Aorta (tissue), 5 donors: ENCODE measurements around the gene PDIA5. TPM values are rescaled to one million over a fixed set of nuclear protein-coding genes. Genes with fewer than 3 reads are reported as not detected.

ENCODE experiments used
- ATAC-seq: fragments of 200-7000 bp; cut with Tn5 transposase; one replicate; pipeline ENCODE4 v1.9.1; 2022; ENCODE audit warnings: moderate library complexity; ENCODE audit not compliant: low FRiP score
- DNase-seq, 2 donors: peaks; one replicate each; pipeline ENCODE4 v3.0.0-alpha.2; 2020
- H3K27ac ChIP-seq, 2 donors: one replicate each; pipeline ENCODE4 v1.5.1; 2013; ENCODE audit warnings: low read length in 2 of 2, mild to moderate bottlenecking in 2 of 2, moderate library complexity in 2 of 2, control low read depth in 1 of 2, inconsistent platforms in 1 of 2, low read depth in 1 of 2
- H3K27me3 ChIP-seq, 2 donors: one replicate each; pipeline ENCODE4 v1.6.1; 2013; ENCODE audit warnings: control low read depth in 1 of 2, low read length in 1 of 2, mild to moderate bottlenecking in 1 of 2, moderate library complexity in 1 of 2; ENCODE audit not compliant: insufficient read depth in 2 of 2, control insufficient read depth in 1 of 2
- H3K36me3 ChIP-seq, 2 donors: one replicate each; pipeline ENCODE4 v1.6.1; 2013; ENCODE audit warnings: control low read depth in 1 of 2, low read length in 1 of 2, mild to moderate bottlenecking in 1 of 2; ENCODE audit not compliant: insufficient read depth in 2 of 2, control insufficient read depth in 1 of 2
- H3K4me1 ChIP-seq, 2 donors: one replicate each; pipeline ENCODE4 v1.6.1; 2013; ENCODE audit warnings: low read length in 2 of 2, control low read depth in 1 of 2, mild to moderate bottlenecking in 1 of 2, moderate library complexity in 1 of 2; ENCODE audit not compliant: insufficient read depth in 2 of 2, control insufficient read depth in 1 of 2
- H3K4me3 ChIP-seq, 2 donors: one replicate each; pipeline ENCODE4 v1.5.1; 2013; ENCODE audit warnings: low read length in 2 of 2, control low read depth in 1 of 2, mild to moderate bottlenecking in 1 of 2
- H3K9me3 ChIP-seq: one replicate; pipeline ENCODE4 v1.6.1; 2013; ENCODE audit warnings: mild to moderate bottlenecking, low read length; ENCODE audit not compliant: control insufficient read depth
- WGBS, 2 donors: extraction: QIAGEN DNeasy Blood & Tissue Kit; methylation state at CpG; one replicate each; pipeline ENCODE4 v1.1.7; 2013; 5-methylcytosine and 5-hydroxymethylcytosine counted together
- intact Hi-C, 2 donors: fragments of 100-400 bp; cut with DNase I; formaldehyde crosslinking; loops; one replicate each; pipeline versions ENCODE4 v1.14.2 to v1.15.0; 2022
- polyA plus RNA-seq, 2 donors: library from polyadenylated mRNA; stranded (reverse); fragments of 200-250 nt; gene quantifications; one replicate each; pipeline ENCODE4 v1.2.3, GENCODE V29; 2013
- total RNA-seq, 2 donors: library from RNA; stranded (reverse); fragmentation: NEBNext Ultra II Directional; extraction: Animal tissue kit (Norgen Biotek cat#: 25700); gene quantifications; one replicate each; pipeline ENCODE4 v1.2.1, GENCODE V29; 2021
- donor health status: healthy with polysubstance abuse.
- donor health status: Bipolar disorder and iron deficiency.
- donor health status: DM: no; HTN: no; CAD: no.
- donor health status: DM: no; HTN: no; CAD: no.
- donor health status: DM: yes; HTN: yes; CAD: no.

The PDIA5 gene
- total and polyA plus RNA-seq, 4 donors, result 8.6 to 50.4 (median 30.4) TPM

- intact Hi-C loops, result no loop called here
- no peak overlapping the region for H3K4me3 ChIP-seq
- no peaks in the 10 kb centered on the region for H3K27me3 ChIP-seq
- H3K27ac ChIP-seq, result no peak overlapping the region
- DNase-seq (no peak), ATAC-seq (no peak)
- no peaks in the 10 kb centered on the region for H3K9me3 ChIP-seq
- H3K36me3 ChIP-seq, result peaks cover 0 to 3% of the 10 kb centered on the region in 2 donors
- WGBS, 2 donors, result 87 to 88% methylated on average over 12 of the region's 12 CpGs
- H3K4me1 ChIP-seq, result no peaks in the 10 kb centered on the region
These were observed 32.7 kb downstream of the PDIA5 start for GRCh38 chr3:123099331-123100192.

- DNase-seq (no peak), ATAC-seq (no peak)
- Histone ChIP-seq H3K36me3 (peaks cover 0 to 3% of the 10 kb centered on the region in 2 donors), H3K27ac (no peak overlapping the region), H3K4me3 (no peak overlapping the region), H3K27me3 (no peaks in the 10 kb centered on the region), H3K4me1 (no peaks in the 10 kb centered on the region), H3K9me3 (no peaks in the 10 kb centered on the region)
- intact Hi-C loops, result no loop called here
- WGBS, 2 donors, result 91 to 97% methylated on average over 8 of the region's 8 CpGs
These were observed 33.5 kb downstream of the PDIA5 start for GRCh38 chr3:123100193-123100776.

- 94 to 97% methylated on average over 2 of the region's 2 CpGs for WGBS, 2 donors
- Histone ChIP-seq H3K4me1 (no peaks in the 10 kb centered on the region), H3K27ac (no peak overlapping the region), H3K4me3 (no peak overlapping the region), H3K36me3 (peaks cover 3% of the 10 kb centered on the region in 2 donors), H3K9me3 (no peaks in the 10 kb centered on the region), H3K27me3 (no peaks in the 10 kb centered on the region)
- intact Hi-C loops, result no loop called here
- DNase-seq (no peak), ATAC-seq (no peak)
These were observed 35.4 kb downstream of the PDIA5 start for GRCh38 chr3:123102249-123102648.

GRCh38 chr3:123102826-123103225, 36.0 kb downstream of the PDIA5 start:
- Histone ChIP-seq H3K27me3 (no peaks in the 10 kb centered on the region), H3K27ac (no peak overlapping the region), H3K9me3 (no peaks in the 10 kb centered on the region), H3K36me3 (peaks cover 3 to 4% of the 10 kb centered on the region in 2 donors), H3K4me1 (no peaks in the 10 kb centered on the region), H3K4me3 (no peak overlapping the region)
- ATAC-seq (no peak), DNase-seq (peak in 1 of 2 donors; percentile 3)
- intact Hi-C loops, result no loop called here
- WGBS, 2 donors, result 79 to 80% methylated on average over 2 of the region's 2 CpGs

- no peak overlapping the region for H3K4me3 ChIP-seq
These were observed 37.7 kb downstream of the PDIA5 start for GRCh38 chr3:123104550-123104949.

GRCh38 chr3:123105201-123106189, 38.7 kb downstream of the PDIA5 start:
- Histone ChIP-seq H3K4me1 (no peaks in the 10 kb centered on the region), H3K9me3 (no peaks in the 10 kb centered on the region), H3K27me3 (no peaks in the 10 kb centered on the region), H3K27ac (no peak overlapping the region), H3K36me3 (peaks cover 3 to 4% of the 10 kb centered on the region in 2 donors), H3K4me3 (no peak overlapping the region)
- ATAC-seq (no peak), DNase-seq (peak in 1 of 2 donors; percentile 6)
- WGBS, 2 donors, result 57 to 61% methylated on average over 12 of the region's 12 CpGs
- intact Hi-C loops, result no loop called here

More at GRCh38 chr3:123104550-123104949, 37.7 kb downstream of the PDIA5 start:
- Histone ChIP-seq H3K36me3 (peaks cover 3 to 4% of the 10 kb centered on the region in 2 donors), H3K27ac (no peak overlapping the region), H3K4me1 (no peaks in the 10 kb centered on the region), H3K27me3 (no peaks in the 10 kb centered on the region), H3K9me3 (no peaks in the 10 kb centered on the region)
- intact Hi-C loops, result no loop called here
- WGBS, 2 donors, result 71 to 78% methylated on average over 3 of the region's 3 CpGs
- peak; percentile 67 for ATAC-seq
- peak in 1 of 2 donors; percentile 49 for DNase-seq

- no peak overlapping the region for H3K27ac ChIP-seq
- no peaks in the 10 kb centered on the region for H3K27me3 ChIP-seq
- DNase-seq (peak in 1 of 2 donors; percentile 17), ATAC-seq (no peak)
- H3K36me3 ChIP-seq, result peaks cover 5 to 7% of the 10 kb centered on the region in 2 donors
- WGBS, 2 donors, result 89 to 90% methylated on average over 19 of the region's 19 CpGs
- H3K4me1 ChIP-seq, result no peaks in the 10 kb centered on the region
- intact Hi-C loops, result no loop called here
- H3K4me3 ChIP-seq, result no peak overlapping the region
- H3K9me3 ChIP-seq, result no peaks in the 10 kb centered on the region
These were observed 43.6 kb downstream of the PDIA5 start for GRCh38 chr3:123110282-123110975.
